Subcutaneous abdominal adipose tissue (tissue), 5 donors: ENCODE results near the gene MYO1A.
A peak's percentile ranks its signal among the peaks of the same experiment; 100 is the strongest.
"Not testable (repeated sequence)": the region's sequence is repeated elsewhere in the genome, so short reads cannot be mapped to it uniquely, and the experiment has no call there.

ENCODE experiments used
- H3K27ac ChIP-seq: one replicate; pipeline ENCODE4 v1.7.0; 2013; ENCODE audit warnings: low read depth, mild to moderate bottlenecking, inconsistent platforms, low read length, moderate library complexity
- H3K27me3 ChIP-seq, 5 donors: one replicate each; pipeline ENCODE4 v1.7.0; 2013; ENCODE audit warnings: low read length in 5 of 5, inconsistent platforms in 1 of 5; ENCODE audit not compliant: control insufficient read depth in 5 of 5, insufficient read depth in 4 of 5
- H3K36me3 ChIP-seq, 5 donors: one replicate each; pipeline ENCODE4 v1.7.0; 2013; ENCODE audit warnings: low read length in 5 of 5; ENCODE audit not compliant: control insufficient read depth in 5 of 5, insufficient read depth in 5 of 5
- H3K4me1 ChIP-seq, 5 donors: one replicate each; pipeline ENCODE4 v1.7.0; 2013; ENCODE audit warnings: low read length in 5 of 5, mild to moderate bottlenecking in 3 of 5, moderate library complexity in 1 of 5; ENCODE audit not compliant: control insufficient read depth in 5 of 5, insufficient read depth in 5 of 5
- H3K4me3 ChIP-seq, 5 donors: one replicate each; pipeline ENCODE4 v1.7.0; 2013; ENCODE audit warnings: low read length in 5 of 5, low read depth in 1 of 5
- H3K9ac ChIP-seq, 5 donors: one replicate each; pipeline ENCODE4 v1.7.0; 2013; ENCODE audit warnings: low read length in 5 of 5, mild to moderate bottlenecking in 4 of 5, moderate library complexity in 3 of 5
- H3K9me3 ChIP-seq, 5 donors: one replicate each; pipeline ENCODE4 v1.7.0; 2013; ENCODE audit warnings: low read length in 5 of 5; ENCODE audit not compliant: control insufficient read depth in 5 of 5
- donor health status: healthy.
- donor health status: healthy.
- donor health status: healthy.
- donor health status: healthy.
- donor health status: healthy.

The MYO1A gene

DNA sequence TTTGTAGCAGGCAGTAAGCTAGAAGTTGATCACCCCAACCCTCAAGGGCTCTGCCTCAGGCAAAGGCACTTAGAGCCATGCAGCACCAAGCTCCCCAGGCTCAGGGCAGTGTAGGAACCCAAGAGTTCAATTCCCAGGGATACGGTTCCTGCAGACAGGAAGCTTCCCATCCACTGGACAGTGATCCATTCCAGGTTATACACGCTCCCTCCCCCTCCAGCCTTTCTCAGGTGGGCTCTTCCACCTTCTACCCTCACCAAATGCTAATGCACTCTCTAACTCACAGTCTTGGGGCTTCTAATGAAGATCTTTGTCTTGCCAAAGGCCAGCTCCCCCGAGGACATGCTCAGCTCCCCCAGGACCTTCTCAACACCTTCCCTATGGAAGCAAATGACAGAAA is 12.7 kb downstream of the MYO1A start:
- peaks cover 0 to 3% (median 0%) of the 10 kb centered on the region in 5 donors for H3K27me3 ChIP-seq
- H3K9ac ChIP-seq, result no peak overlapping the region
- H3K4me3 ChIP-seq, result no peak overlapping the region
- H3K27ac ChIP-seq, result no peak overlapping the region
- no peaks in the 10 kb centered on the region for H3K9me3 ChIP-seq
- no peaks in the 10 kb centered on the region for H3K36me3 ChIP-seq
- no peaks in the 10 kb centered on the region for H3K4me1 ChIP-seq

GRCh38 chr12:57033431-57033830 is 16.5 kb downstream of the MYO1A start:
- no peaks in the 10 kb centered on the region for H3K9me3 ChIP-seq
- H3K4me1 ChIP-seq, result no peaks in the 10 kb centered on the region
- H3K27me3 ChIP-seq, result peaks cover 0 to 6% (median 3%) of the 10 kb centered on the region in 5 donors
- no peak overlapping the region for H3K9ac ChIP-seq
- H3K4me3 ChIP-seq, result no peak overlapping the region
- H3K27ac ChIP-seq, result no peak overlapping the region
- no peaks in the 10 kb centered on the region for H3K36me3 ChIP-seq

- Histone ChIP-seq H3K4me1 (no peaks in the 10 kb centered on the region), H3K9ac (no peak overlapping the region), H3K9me3 (no peaks in the 10 kb centered on the region)
Observed at GRCh38 chr12:57031789-57032188, 18.1 kb downstream of the MYO1A start.

GRCh38 chr12:57031138-57031725 is 18.7 kb downstream of the MYO1A start:
- Histone ChIP-seq H3K27ac (no peak overlapping the region), H3K9ac (no peak overlapping the region), H3K27me3 (peaks cover 4 to 9% (median 5%) of the 10 kb centered on the region in 5 donors), H3K36me3 (no peaks in the 10 kb centered on the region), H3K4me1 (no peaks in the 10 kb centered on the region), H3K4me3 (no peak overlapping the region), H3K9me3 (no peaks in the 10 kb centered on the region)

More at GRCh38 chr12:57031789-57032188, 18.1 kb downstream of the MYO1A start:
- Histone ChIP-seq H3K27me3 (peaks cover 2 to 6% (median 4%) of the 10 kb centered on the region in 5 donors), H3K36me3 (no peaks in the 10 kb centered on the region), H3K4me3 (no peak overlapping the region), H3K27ac (no peak overlapping the region)

DNA sequence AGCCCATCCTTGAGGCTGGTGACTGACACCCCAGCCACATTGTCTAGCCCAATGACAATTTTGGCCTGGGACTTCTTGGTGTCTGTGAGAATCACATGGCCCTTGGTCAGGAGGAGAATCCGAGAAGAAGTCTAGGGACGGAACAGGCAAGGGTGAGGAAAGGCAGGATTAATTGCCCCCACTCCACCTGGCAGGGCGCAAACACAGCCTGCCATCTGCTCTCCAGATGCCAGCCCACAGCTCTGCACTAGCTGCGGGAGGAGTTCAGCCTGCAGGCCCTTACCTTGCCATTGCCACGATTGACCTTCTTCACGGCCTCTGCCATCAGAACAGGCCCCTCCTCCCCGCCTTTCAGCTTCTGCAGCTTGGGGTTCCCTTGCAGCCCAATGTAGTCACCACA is 20.5 kb downstream of the MYO1A start:
- H3K9me3 ChIP-seq, result no peaks in the 10 kb centered on the region
- H3K4me1 ChIP-seq, result no peaks in the 10 kb centered on the region
- no peak overlapping the region for H3K9ac ChIP-seq
- H3K27me3 ChIP-seq, result peaks cover 4 to 12% (median 9%) of the 10 kb centered on the region in 5 donors
- no peak overlapping the region for H3K27ac ChIP-seq
- H3K4me3 ChIP-seq, result no peak overlapping the region
- no peaks in the 10 kb centered on the region for H3K36me3 ChIP-seq

GRCh38 chr12:57027805-57028153 is 22.1 kb downstream of the MYO1A start:
- H3K9ac ChIP-seq, result no peak overlapping the region
- H3K4me3 ChIP-seq, result no peak overlapping the region
- no peaks in the 10 kb centered on the region for H3K9me3 ChIP-seq
- no peaks in the 10 kb centered on the region for H3K36me3 ChIP-seq
- no peaks in the 10 kb centered on the region for H3K4me1 ChIP-seq
- peaks cover 4 to 12% (median 9%) of the 10 kb centered on the region in 5 donors for H3K27me3 ChIP-seq
- no peak overlapping the region for H3K27ac ChIP-seq

GRCh38 chr12:57027011-57027804 is 22.7 kb downstream of the MYO1A start:
- no peak overlapping the region for H3K9ac ChIP-seq
- H3K36me3 ChIP-seq, result no peaks in the 10 kb centered on the region
- no peaks in the 10 kb centered on the region for H3K4me1 ChIP-seq
- H3K27me3 ChIP-seq, result peaks cover 4 to 12% (median 9%) of the 10 kb centered on the region in 5 donors
- no peak overlapping the region for H3K27ac ChIP-seq
- H3K4me3 ChIP-seq, result no peak overlapping the region
- H3K9me3 ChIP-seq, result no peaks in the 10 kb centered on the region

DNA sequence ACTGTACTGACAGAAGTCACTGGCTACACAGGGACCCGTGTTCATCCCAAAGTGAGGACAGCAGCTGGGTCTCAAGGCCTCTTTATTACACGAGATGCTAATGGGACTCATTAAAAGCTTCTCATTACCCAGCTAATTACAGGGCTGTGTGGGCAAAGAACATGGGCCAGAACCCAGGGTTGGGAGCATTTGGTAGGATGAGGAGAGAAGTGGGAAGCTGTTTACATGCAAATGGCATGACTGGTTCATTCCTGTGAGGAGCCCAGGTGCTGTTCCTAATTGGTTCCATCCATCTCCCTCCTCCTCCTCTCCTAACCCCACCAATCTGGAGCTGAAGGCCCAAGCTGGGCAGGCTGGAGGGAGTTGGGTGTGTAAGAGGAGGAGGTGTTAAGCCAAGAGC is 24.7 kb downstream of the MYO1A start:
- Histone ChIP-seq H3K4me3 (no peak overlapping the region), H3K9me3 (no peaks in the 10 kb centered on the region), H3K4me1 (no peaks in the 10 kb centered on the region), H3K36me3 (no peaks in the 10 kb centered on the region), H3K27ac (no peak overlapping the region), H3K27me3 (peaks cover 4 to 12% (median 9%) of the 10 kb centered on the region in 5 donors), H3K9ac (no peak overlapping the region)

DNA sequence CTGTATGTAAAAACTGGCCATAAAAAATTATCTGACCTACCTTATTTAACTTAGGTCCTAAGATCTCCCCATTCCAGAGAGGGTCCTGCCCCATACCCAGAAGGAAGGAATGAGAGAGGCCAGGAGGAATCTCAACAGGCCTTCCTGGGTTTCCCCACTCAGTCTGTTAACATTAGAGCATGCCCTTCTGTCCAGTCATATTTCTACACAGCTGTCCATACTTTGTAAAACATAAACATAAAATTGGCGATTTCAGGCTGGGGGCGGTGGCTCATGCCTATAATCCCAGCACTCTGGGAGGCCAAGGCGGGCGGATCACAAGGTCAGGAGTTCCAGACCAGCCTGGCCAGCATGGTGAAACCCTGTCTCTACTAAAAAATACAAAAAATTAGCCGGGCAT is 27.6 kb downstream of the MYO1A start:
- H3K9me3 ChIP-seq, H3K36me3 ChIP-seq, H3K4me3 ChIP-seq, H3K4me1 ChIP-seq, H3K27me3 ChIP-seq, H3K27ac ChIP-seq: not testable (repeated sequence)
- peak overlapping the region in 1 of 5 donors; percentile 30 for H3K9ac ChIP-seq

- peaks cover 2 to 9% (median 5%) of the 10 kb centered on the region in 5 donors for H3K4me1 ChIP-seq
- no peaks in the 10 kb centered on the region for H3K36me3 ChIP-seq
- H3K27me3 ChIP-seq, result peaks cover under 1 to 12% (median 9%) of the 10 kb centered on the region in 5 donors
- H3K4me3 ChIP-seq, result no peak overlapping the region
- no peaks in the 10 kb centered on the region for H3K9me3 ChIP-seq
- H3K27ac ChIP-seq, result no peak overlapping the region
- no peak overlapping the region for H3K9ac ChIP-seq
Observed at GRCh38 chr12:57019983-57020719, 29.8 kb downstream of the MYO1A start.
